ENCODE measurements around the gene ADGB. TPM values are rescaled to one million over a fixed set of nuclear protein-coding genes. Genes with fewer than 3 reads are reported as not detected.

Gene ADGB
- total and polyA plus RNA-seq, 7 experiments from 2014 or later: not detected

- Mint-ChIP-seq H3K9me3 (no peaks in the 10 kb centered on the region), H3K36me3 (no peaks in the 10 kb centered on the region), H3K4me3 (no peak overlapping the region), H3K27ac (no peak overlapping the region), H3K27me3 (peaks cover 0 to 21% (median 5%) of the 10 kb centered on the region in 5 donors), H3K4me1 (no peaks in the 10 kb centered on the region)
- H3K9me3 ChIP-seq (ENCODE audit: control insufficient read depth in 2 of 3, low read length in 3 of 3): no peaks in the 10 kb centered on the region
- no peak overlapping the region for H3K4me3 ChIP-seq (ENCODE audit: low read length)
- ATAC-seq (no peak), DNase-seq (no peak)
- H3K27ac ChIP-seq (ENCODE audit: low read depth, low read length): no peak overlapping the region
- CTCF ChIA-PET: no interaction called here
- POLR2A ChIA-PET: no interaction called here
- intact Hi-C loops (cut with micrococcal nuclease): no loop called here
- H3K4me1 ChIP-seq (ENCODE audit: control insufficient read depth in 2 of 2, insufficient read depth in 2 of 2, low read length in 2 of 2): no peaks in the 10 kb centered on the region
- no peaks in the 10 kb centered on the region for H3K27me3 ChIP-seq (ENCODE audit: control insufficient read depth in 2 of 2, insufficient read depth in 2 of 2, low read length in 2 of 2)
- H3K36me3 ChIP-seq (ENCODE audit: control insufficient read depth in 2 of 3, insufficient read depth in 3 of 3, low read length in 3 of 3): no peaks in the 10 kb centered on the region
Observed at GRCh38 chr6:146829792-146830565, 231.2 kb downstream of the ADGB start.

GRCh38 chr6:146833157-146833556 lies 234.4 kb downstream of the ADGB start:
- Mint-ChIP-seq H3K9me3 (no peaks in the 10 kb centered on the region), H3K27ac (no peak overlapping the region), H3K4me1 (no peaks in the 10 kb centered on the region), H3K27me3 (peaks cover 0 to 21% (median 6%) of the 10 kb centered on the region in 5 donors), H3K4me3 (no peak overlapping the region), H3K36me3 (no peaks in the 10 kb centered on the region)
- intact Hi-C loops (cut with micrococcal nuclease): no loop called here
- no peaks in the 10 kb centered on the region for H3K27me3 ChIP-seq (ENCODE audit: control insufficient read depth in 2 of 2, insufficient read depth in 2 of 2, low read length in 2 of 2)
- no peak overlapping the region for H3K27ac ChIP-seq (ENCODE audit: low read depth, low read length)
- H3K4me1 ChIP-seq (ENCODE audit: control insufficient read depth in 2 of 2, insufficient read depth in 2 of 2, low read length in 2 of 2): no peaks in the 10 kb centered on the region
- DNase-seq (no peak), ATAC-seq (no peak)
- ChIA-PET POLR2A (no interaction called here), CTCF (no interaction called here)
- no peak overlapping the region for H3K4me3 ChIP-seq (ENCODE audit: low read length)
- no peaks in the 10 kb centered on the region for H3K36me3 ChIP-seq (ENCODE audit: control insufficient read depth in 2 of 3, insufficient read depth in 3 of 3, low read length in 3 of 3)
- no peaks in the 10 kb centered on the region for H3K9me3 ChIP-seq (ENCODE audit: control insufficient read depth in 2 of 3, low read length in 3 of 3)

GRCh38 chr6:146840216-146840615 lies 241.4 kb downstream of the ADGB start:
- Mint-ChIP-seq H3K4me3 (no peak overlapping the region), H3K27me3 (peaks cover 0 to 4% (median 0%) of the 10 kb centered on the region in 5 donors), H3K9me3 (peaks cover 0 to 7% (median 0%) of the 10 kb centered on the region in 11 donors), H3K27ac (no peak overlapping the region), H3K36me3 (peaks cover 0 to 6% (median 4%) of the 10 kb centered on the region in 5 donors), H3K4me1 (no peaks in the 10 kb centered on the region)
- ChIA-PET CTCF (no interaction called here), POLR2A (no interaction called here)
- Histone ChIP-seq H3K27ac (ENCODE audit: low read depth, low read length) (no peak overlapping the region), H3K27me3 (ENCODE audit: control insufficient read depth in 2 of 2, insufficient read depth in 2 of 2, low read length in 2 of 2) (no peaks in the 10 kb centered on the region), H3K4me1 (ENCODE audit: control insufficient read depth in 2 of 2, insufficient read depth in 2 of 2, low read length in 2 of 2) (no peaks in the 10 kb centered on the region), H3K36me3 (ENCODE audit: control insufficient read depth in 2 of 3, insufficient read depth in 3 of 3, low read length in 3 of 3) (no peaks in the 10 kb centered on the region), H3K9me3 (ENCODE audit: control insufficient read depth in 2 of 3, low read length in 3 of 3) (no peaks in the 10 kb centered on the region), H3K4me3 (ENCODE audit: low read length) (no peak overlapping the region)
- DNase-seq (no peak), ATAC-seq (no peak)
- intact Hi-C loops (cut with micrococcal nuclease): no loop called here

GRCh38 chr6:146840641-146841040 lies 241.9 kb downstream of the ADGB start:
- Mint-ChIP-seq H3K36me3 (peaks cover 0 to 6% (median 4%) of the 10 kb centered on the region in 5 donors), H3K4me3 (no peak overlapping the region)

GRCh38 chr6:146847426-146847825 lies 248.7 kb downstream of the ADGB start:
- Histone ChIP-seq H3K27ac (ENCODE audit: low read depth, low read length) (no peak overlapping the region), H3K27me3 (ENCODE audit: control insufficient read depth in 2 of 2, insufficient read depth in 2 of 2, low read length in 2 of 2) (no peaks in the 10 kb centered on the region), H3K4me3 (ENCODE audit: low read length) (no peak overlapping the region), H3K9me3 (ENCODE audit: control insufficient read depth in 2 of 3, low read length in 3 of 3) (no peaks in the 10 kb centered on the region), H3K36me3 (ENCODE audit: control insufficient read depth in 2 of 3, insufficient read depth in 3 of 3, low read length in 3 of 3) (no peaks in the 10 kb centered on the region), H3K4me1 (ENCODE audit: control insufficient read depth in 2 of 2, insufficient read depth in 2 of 2, low read length in 2 of 2) (no peaks in the 10 kb centered on the region)
- Mint-ChIP-seq H3K36me3 (peaks cover 0 to 9% (median 4%) of the 10 kb centered on the region in 5 donors), H3K9me3 (peaks cover 0 to 24% (median 0%) of the 10 kb centered on the region in 11 donors), H3K4me3 (no peak overlapping the region), H3K27ac (no peak overlapping the region), H3K27me3 (peaks cover 0 to 5% (median 4%) of the 10 kb centered on the region in 5 donors), H3K4me1 (peaks cover 0 to 22% (median 0%) of the 10 kb centered on the region in 7 donors)
- ATAC-seq: no peak
- POLR2A ChIA-PET: no interaction called here
- DNase-seq: no peak
- CTCF ChIA-PET: no interaction called here
- intact Hi-C loops (cut with micrococcal nuclease): no loop called here

More at GRCh38 chr6:146840641-146841040, 241.9 kb downstream of the ADGB start:
- intact Hi-C loops (cut with micrococcal nuclease): no loop called here
- CTCF ChIA-PET: no interaction called here
- H3K27me3 ChIP-seq (ENCODE audit: control insufficient read depth in 2 of 2, insufficient read depth in 2 of 2, low read length in 2 of 2): no peaks in the 10 kb centered on the region
- no peak overlapping the region for H3K27ac ChIP-seq (ENCODE audit: low read depth, low read length)
- POLR2A ChIA-PET: no interaction called here
- Mint-ChIP-seq H3K27me3 (peaks cover 0 to 4% (median 0%) of the 10 kb centered on the region in 5 donors), H3K27ac (no peak overlapping the region), H3K4me1 (no peaks in the 10 kb centered on the region), H3K9me3 (peaks cover 0 to 9% (median 0%) of the 10 kb centered on the region in 11 donors)
- no peaks in the 10 kb centered on the region for H3K36me3 ChIP-seq (ENCODE audit: control insufficient read depth in 2 of 3, insufficient read depth in 3 of 3, low read length in 3 of 3)
- DNase-seq: no peak
- no peak overlapping the region for H3K4me3 ChIP-seq (ENCODE audit: low read length)
- no peaks in the 10 kb centered on the region for H3K9me3 ChIP-seq (ENCODE audit: control insufficient read depth in 2 of 3, low read length in 3 of 3)
- ATAC-seq: no peak
- no peaks in the 10 kb centered on the region for H3K4me1 ChIP-seq (ENCODE audit: control insufficient read depth in 2 of 2, insufficient read depth in 2 of 2, low read length in 2 of 2)

- no peaks in the 10 kb centered on the region for H3K27me3 ChIP-seq (ENCODE audit: control insufficient read depth in 2 of 2, insufficient read depth in 2 of 2, low read length in 2 of 2)
- intact Hi-C loops (cut with micrococcal nuclease): loop anchor here in 1 of 2 donors (10.0 kb wide), 1 partner anchor 534 kb away; no protein-coding TSS in a partner anchor
- ChIA-PET POLR2A (no interaction called here), CTCF (interaction anchor here (0.5 kb wide), 1 partner anchor 975 kb away, joined by 3 read pairs; no protein-coding TSS in a partner anchor)
- peaks cover 0 to 4% (median 0%) of the 10 kb centered on the region in 5 donors for H3K36me3 Mint-ChIP-seq
- H3K4me3 Mint-ChIP-seq: no peak overlapping the region
- no peaks in the 10 kb centered on the region for H3K4me1 ChIP-seq (ENCODE audit: control insufficient read depth in 2 of 2, insufficient read depth in 2 of 2, low read length in 2 of 2)
- no peak overlapping the region for H3K4me3 ChIP-seq (ENCODE audit: low read length)
- no peak overlapping the region for H3K27ac ChIP-seq (ENCODE audit: low read depth, low read length)
- H3K9me3 Mint-ChIP-seq: peaks cover 0 to 21% (median 0%) of the 10 kb centered on the region in 11 donors
- H3K36me3 ChIP-seq (ENCODE audit: control insufficient read depth in 2 of 3, insufficient read depth in 3 of 3, low read length in 3 of 3): no peaks in the 10 kb centered on the region
- peaks cover 0 to 11% (median 4%) of the 10 kb centered on the region in 5 donors for H3K27me3 Mint-ChIP-seq
- ATAC-seq (no peak), DNase-seq (no peak)
- H3K4me1 Mint-ChIP-seq: peaks cover 0 to 22% (median 0%) of the 10 kb centered on the region in 7 donors
- H3K9me3 ChIP-seq (ENCODE audit: control insufficient read depth in 2 of 3, low read length in 3 of 3): no peaks in the 10 kb centered on the region
- no peak overlapping the region for H3K27ac Mint-ChIP-seq
Observed at GRCh38 chr6:146850238-146850896, 251.6 kb downstream of the ADGB start.

Data from naive thymus-derived CD4-positive, alpha-beta T cell (primary cell).